GM12878 (cell line): ENCODE measurements around the gene CYP27A1. TPM values are rescaled to one million over a fixed set of nuclear protein-coding genes. Genes with fewer than 3 reads are reported as not detected.

Source experiments
- CHD4 ChIP-seq: fragments of 200-600 bp; sonication (generic); IDR thresholded peaks from 2 replicates; pipeline ENCODE4 v1.6.1; 2016; ENCODE audit warnings: mild to moderate bottlenecking
- E2F8 ChIP-seq: fragments of 450-650 bp; IDR thresholded peaks from 2 replicates; pipeline ENCODE4 v1.6.1; 2018; ENCODE audit warnings: mild to moderate bottlenecking, low read depth, moderate library complexity; ENCODE audit not compliant: partially characterized antibody
- ESRRA ChIP-seq: IDR thresholded peaks from 2 replicates; pipeline ENCODE4 v1.6.1; 2012; ENCODE audit warnings: mild to moderate bottlenecking, low read length, improper control_type of control experiment
- FOS ChIP-seq: IDR thresholded peaks from 3 replicates; pipeline ENCODE4 v1.6.1; 2011; ENCODE audit warnings: borderline replicate concordance; ENCODE audit not compliant: insufficient read length; ENCODE audit errors: extremely low read depth
- PML ChIP-seq: IDR thresholded peaks from 2 replicates; pipeline ENCODE4 v1.6.1; 2012; ENCODE audit warnings: low read length, inconsistent platforms
- YBX1 ChIP-seq: fragments of 450-650 bp; IDR thresholded peaks from 2 replicates; pipeline ENCODE4 v1.6.1; 2016; ENCODE audit warnings: antibody characterized with exemption
- ZBTB40 ChIP-seq: fragments of 450-650 bp; IDR thresholded peaks from 2 replicates; pipeline ENCODE4 v1.6.1; 2016; ENCODE audit warnings: mild to moderate bottlenecking, moderate library complexity, borderline replicate concordance
- polyA plus RNA-seq, 11 experiments: library from polyadenylated mRNA; depleted of rRNA in 4 of 11; unstranded in 6 of 11; stranded (reverse) in 5 of 11; fragments of >200 nt; fragmentation: Nextera tagmentation in 4 of 11; fragmentation: Illumina TruSeq in 1 of 11; extraction: Ambion mirVana in 4 of 11; extraction: Trizol in 1 of 11; gene quantifications; 1 replicate in 1 of 11; 2 replicates in 10 of 11; pipeline versions ENCODE4 v1.2.1 to v1.2.3, GENCODE V29; 2011 to 2016; ENCODE audit warnings: inconsistent platforms in 2 of 11, missing spikeins in 2 of 11, low read depth in 1 of 11
- total RNA-seq, 4 experiments: library from RNA; depleted of rRNA in 3 of 4; stranded (reverse); fragments of >200 nt in 3 of 4; fragmentation: Illumina TruSeq in 1 of 4; extraction: Trizol in 1 of 4; gene quantifications; 2 replicates each; pipeline versions ENCODE4 v1.2.1 to v1.2.3, GENCODE V29; 2013 to 2021
- TF ChIP-seq, protein P1 (sequence below): IDR thresholded peaks from 2 replicates; pipeline ENCODE4 v1.6.1; 2011; ENCODE audit warnings: low read depth, mild to moderate bottlenecking, low read length, moderate library complexity, borderline replicate concordance; ENCODE audit errors: extremely low read depth

The CYP27A1 gene
- total and polyA plus RNA-seq, 10 of the 15 experiments (the other 5 are each of a cell fraction or from before 2014, with no cell fraction given), result 0.11 to 0.72 (median 0.18) TPM; not detected in 2

GRCh38 chr2:218745559-218746469 lies 36.1 kb upstream of the CYP27A1 start (continued):
- TF ChIP-seq E2F8 (no peak), PML (no peak), CHD4 (no peak), ZBTB40 (no peak), YBX1 (no peak), FOS (no peak), ESRRA (no peak)
- TF ChIP-seq, protein P1, sequence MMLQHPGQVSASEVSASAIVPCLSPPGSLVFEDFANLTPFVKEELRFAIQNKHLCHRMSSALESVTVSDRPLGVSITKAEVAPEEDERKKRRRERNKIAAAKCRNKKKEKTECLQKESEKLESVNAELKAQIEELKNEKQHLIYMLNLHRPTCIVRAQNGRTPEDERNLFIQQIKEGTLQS, result no peak
- TF ChIP-seq, all 136 proteins: peak for 0
